GM06990 (cell line): Measurements from ENCODE around the gene C1QBP.
A peak's percentile ranks its signal among the peaks of the same experiment; 100 is the strongest.

Experiments
- DNase-seq: peaks from one replicate; pipeline ENCODE4 v3.0.0-alpha.2; 2011; ENCODE audit not compliant: insufficient read length; ENCODE audit errors: extremely low read depth
- H3K27me3 ChIP-seq: replicated peaks from 2 replicates; pipeline ENCODE4 v1.6.0; 2011; ENCODE audit warnings: low read length; ENCODE audit not compliant: control insufficient read depth, insufficient read depth
- H3K36me3 ChIP-seq: 2 replicates; pipeline ENCODE4 v1.5.1; 2011; ENCODE audit warnings: low read length; ENCODE audit not compliant: control insufficient read depth, insufficient read depth
- H3K4me3 ChIP-seq: replicated peaks from 2 replicates; pipeline ENCODE4 v1.5.1; 2011; ENCODE audit warnings: low read depth, mild to moderate bottlenecking, control low read depth, low read length
- CTCF ChIP-seq: IDR thresholded peaks from 2 replicates; pipeline ENCODE4 v1.5.1; 2011; ENCODE audit warnings: low read length, control low read depth, mild to moderate bottlenecking, inconsistent platforms; ENCODE audit not compliant: insufficient read depth, poor library complexity, severe bottlenecking

The C1QBP gene

GRCh38 chr17:5438716-5439445 lies at the start of gene C1QBP:
Gene C1QBP, minus strand, starts transcription at chr17:5439155. Its CDS starts 82 bp downstream, at chr17:5439073.
- no peaks in the 10 kb centered on the region for H3K27me3 ChIP-seq
- peaks cover 13% of the 10 kb centered on the region for H3K36me3 ChIP-seq

GRCh38 chr17:5488752-5489151 lies 49.8 kb upstream of the C1QBP start:
- Histone ChIP-seq H3K27me3 (no peaks in the 10 kb centered on the region), H3K4me3 (no peak overlapping the region), H3K36me3 (peaks cover 8% of the 10 kb centered on the region)
- no peak for TF ChIP-seq CTCF
- no peak for DNase-seq

More at GRCh38 chr17:5438716-5439445, at the start of gene C1QBP:
- peak within 1 kb of the TSS; percentile 85 for H3K4me3 ChIP-seq
- peak; percentile 94 for TF ChIP-seq CTCF
- DNase-seq: peak; percentile 97

GRCh38 chr17:5486206-5487124 lies 47.5 kb upstream of the C1QBP start, which contains the start of gene MIS12:
Gene MIS12, plus strand, starts transcription at chr17:5486566. Its CDS starts 2,297 bp downstream, at chr17:5488863.
- peaks cover 10% of the 10 kb centered on the region for H3K36me3 ChIP-seq
- no peak for TF ChIP-seq CTCF
- H3K4me3 ChIP-seq: peak within 1 kb of the TSS; percentile 99
- H3K27me3 ChIP-seq: no peaks in the 10 kb centered on the region
- DNase-seq: peak; percentile 100

GRCh38 chr17:5485270-5486205 lies 46.6 kb upstream of the C1QBP start, which contains the start of gene DERL2:
Gene DERL2, minus strand, starts transcription at chr17:5486178. Its CDS starts 17 bp downstream, at chr17:5486161.
- no peak for DNase-seq
- Histone ChIP-seq H3K36me3 (peaks cover 10% of the 10 kb centered on the region), H3K4me3 (peak within 1 kb of the TSS; percentile 99)

More at GRCh38 chr17:5485270-5486205, 46.6 kb upstream of the C1QBP start, which contains the start of gene DERL2:
- TF ChIP-seq CTCF: no peak
- H3K27me3 ChIP-seq: no peaks in the 10 kb centered on the region
